H1 (cell line): Measurements from ENCODE around the gene PRSS16. TPM values are rescaled to one million over a fixed set of nuclear protein-coding genes. Genes with fewer than 3 reads are reported as not detected.

ENCODE experiments used
- CTCF ChIA-PET: fragments of 300-600 bp; sonication (Branson Sonifier 250); formaldehyde crosslinking; loops from one replicate; lab custom pipeline; 2021; ENCODE audit not compliant: partially characterized antibody; lab: Charles Lee
- POLR2A ChIA-PET: fragments of 300-600 bp; sonication (Branson Sonifier 250); formaldehyde crosslinking; loops from one replicate; lab custom pipeline; 2021; ENCODE audit warnings: inconsistent platforms; ENCODE audit not compliant: partially characterized antibody; lab: Charles Lee
- DNase-seq, 2 experiments: peaks; one replicate each; pipeline versions ENCODE4 v3.0.0 to v3.0.0-alpha.2; 2010 to 2022; ENCODE audit warnings: low spot score in 2 of 2, low read depth in 1 of 2, mixed read lengths in 1 of 2
- FAIRE-seq: peaks from 2 replicates; lab custom pipeline; 2011; peaks lifted over from hg19 to GRCh38; lab: Jason Lieb, UNC
- H2AFZ ChIP-seq: 2 replicates; pipeline ENCODE4 v1.8.1; 2012; ENCODE audit warnings: low read length, inconsistent platforms
- H2AK5ac ChIP-seq: 2 replicates; pipeline ENCODE4 v1.6.1; 2013; ENCODE audit warnings: low read depth, low read length
- H2BK120ac ChIP-seq: replicated peaks from 2 replicates; pipeline ENCODE3; 2013; ENCODE audit warnings: low read depth, low read length, inconsistent platforms
- H2BK12ac ChIP-seq: 2 replicates; pipeline ENCODE4 v1.6.1; 2013; ENCODE audit warnings: low read depth, low read length
- H2BK15ac ChIP-seq: 2 replicates; pipeline ENCODE4 v1.6.1; 2013; ENCODE audit warnings: low read length
- H2BK20ac ChIP-seq: 2 replicates; pipeline ENCODE4 v1.6.1; 2013; ENCODE audit warnings: low read length
- H2BK5ac ChIP-seq: 2 replicates; pipeline ENCODE4 v1.6.1; 2013; ENCODE audit warnings: low read depth, low read length
- H3K14ac ChIP-seq: 2 replicates; pipeline ENCODE4 v1.6.1; 2013; ENCODE audit warnings: inconsistent platforms; ENCODE audit not compliant: insufficient read length
- H3K18ac ChIP-seq: 2 replicates; pipeline ENCODE4 v1.6.1; 2013; ENCODE audit warnings: low read length; ENCODE audit errors: extremely low read depth
- H3K23ac ChIP-seq: 2 replicates; pipeline ENCODE4 v1.6.1; 2013; ENCODE audit warnings: inconsistent platforms; ENCODE audit not compliant: insufficient read length
- H3K23me2 ChIP-seq: 2 replicates; pipeline ENCODE4 v1.6.1; 2013; ENCODE audit warnings: low read depth, low read length
- H3K27ac ChIP-seq: 2 replicates; pipeline ENCODE4 v1.6.1; 2011; ENCODE audit warnings: low read depth, low read length, inconsistent platforms
- H3K27me3 ChIP-seq, 4 experiments: replicated peaks in 1 of 4; 1 replicate in 1 of 4; 2 replicates in 3 of 4; pipeline versions ENCODE4 v1.6.1 to v1.8.1; 2011 to 2013; ENCODE audit warnings: low read length in 3 of 4, mild to moderate bottlenecking in 3 of 4, inconsistent platforms in 2 of 4, mixed read lengths in 2 of 4, moderate library complexity in 1 of 4; ENCODE audit not compliant: control insufficient read depth in 3 of 4, insufficient read depth in 3 of 4; ENCODE audit errors: extremely low read depth in 1 of 4
- H3K36me3 ChIP-seq, 4 experiments: 2 replicates each; pipeline versions ENCODE4 v1.6.1 to v1.8.1; 2011 to 2013; ENCODE audit warnings: mild to moderate bottlenecking in 4 of 4, low read length in 3 of 4, moderate library complexity in 2 of 4, control low read depth in 1 of 4, inconsistent platforms in 1 of 4; ENCODE audit not compliant: insufficient read depth in 4 of 4, control insufficient read depth in 2 of 4
- H3K4ac ChIP-seq: replicated peaks from 2 replicates; pipeline ENCODE3; 2013; ENCODE audit warnings: low read length, low read depth, mixed read lengths, inconsistent platforms; ENCODE audit not compliant: insufficient read length
- H3K4me1 ChIP-seq, 4 experiments: replicated peaks in 1 of 4; 1 replicate in 1 of 4; 2 replicates in 3 of 4; pipeline versions ENCODE4 v1.6.1 to v1.8.1; 2011 to 2013; ENCODE audit warnings: low read length in 3 of 4, inconsistent platforms in 2 of 4, mixed read lengths in 1 of 4; ENCODE audit not compliant: insufficient read depth in 4 of 4, control insufficient read depth in 3 of 4
- H3K4me2 ChIP-seq, 2 experiments: 2 replicates each; pipeline versions ENCODE4 v1.6.1 to v1.8.1; 2011 to 2013; ENCODE audit warnings: low read depth in 2 of 2, low read length in 2 of 2, control low read depth in 1 of 2, inconsistent platforms in 1 of 2, mild to moderate bottlenecking in 1 of 2; ENCODE audit not compliant: insufficient read depth in 1 of 2
- H3K4me3 ChIP-seq, 4 experiments: fragments of 200-600, 300-600 bp in 1 of 4; sonication (generic), shearing (Covaris generic), sonication (Bioruptor Twin) in 1 of 4; 2 replicates each; pipeline versions ENCODE4 v1.5.1 to v1.8.1; 2011 to 2016; ENCODE audit warnings: low read length in 4 of 4, low read depth in 3 of 4, control low read depth in 2 of 4, inconsistent platforms in 2 of 4, mild to moderate bottlenecking in 2 of 4, mixed read lengths in 1 of 4, moderate library complexity in 1 of 4; ENCODE audit not compliant: insufficient read depth in 2 of 4; ENCODE audit errors: extremely low read depth in 1 of 4
- H3K56ac ChIP-seq: replicated peaks from 2 replicates; pipeline ENCODE3; 2013; ENCODE audit warnings: low read depth, mild to moderate bottlenecking, mixed read lengths, low read length, inconsistent platforms; ENCODE audit not compliant: insufficient read length
- H3K79me1 ChIP-seq: 2 replicates; pipeline ENCODE4 v1.6.1; 2013; ENCODE audit warnings: low read depth, low read length, control low read depth
- H3K79me2 ChIP-seq, 2 experiments: 2 replicates each; pipeline versions ENCODE4 v1.6.1 to v1.8.1; 2012 to 2013; ENCODE audit warnings: low read length in 2 of 2, mild to moderate bottlenecking in 2 of 2, inconsistent platforms in 1 of 2; ENCODE audit not compliant: insufficient read depth in 2 of 2, control insufficient read depth in 1 of 2
- H3K9ac ChIP-seq, 4 experiments: replicated peaks in 1 of 4; 1 replicate in 1 of 4; 2 replicates in 3 of 4; pipeline versions ENCODE4 v1.6.1 to v1.8.1; 2011 to 2013; ENCODE audit warnings: low read depth in 3 of 4, low read length in 3 of 4, control low read depth in 2 of 4, mild to moderate bottlenecking in 2 of 4, moderate library complexity in 2 of 4, inconsistent platforms in 1 of 4; ENCODE audit errors: extremely low read depth in 1 of 4
- H3K9me3 ChIP-seq, 2 experiments: 2 replicates each; pipeline versions ENCODE4 v1.6.1 to v1.8.1; 2012 to 2013; ENCODE audit warnings: mild to moderate bottlenecking in 2 of 2, moderate library complexity in 2 of 2, control low read depth in 1 of 2, inconsistent platforms in 1 of 2, low read depth in 1 of 2, low read length in 1 of 2, mixed read lengths in 1 of 2; ENCODE audit not compliant: insufficient read depth in 2 of 2
- H4K20me1 ChIP-seq, 2 experiments: replicated peaks in 1 of 2; 2 replicates each; pipeline versions ENCODE3 to v1.8.1; 2011 to 2013; ENCODE audit warnings: inconsistent platforms in 2 of 2, low read length in 2 of 2, mild to moderate bottlenecking in 1 of 2; ENCODE audit not compliant: insufficient read depth in 2 of 2, control insufficient read depth in 1 of 2
- H4K5ac ChIP-seq: 2 replicates; pipeline ENCODE4 v1.6.1; 2013; ENCODE audit warnings: low read length, low read depth, mixed read lengths, inconsistent platforms; ENCODE audit not compliant: insufficient read length
- H4K8ac ChIP-seq: 2 replicates; pipeline ENCODE4 v1.8.0; 2013; ENCODE audit warnings: mild to moderate bottlenecking, moderate library complexity, low read length, inconsistent platforms; ENCODE audit not compliant: insufficient read depth; ENCODE audit errors: extremely low read depth
- H4K91ac ChIP-seq: replicated peaks from 2 replicates; pipeline ENCODE3; 2013; ENCODE audit warnings: low read length, mixed read lengths, inconsistent platforms; ENCODE audit not compliant: insufficient read length
- ATF2 ChIP-seq: IDR thresholded peaks from 2 replicates; pipeline ENCODE4 v1.6.1; 2012; ENCODE audit warnings: low read length, inconsistent platforms
- CEBPB ChIP-seq: IDR thresholded peaks from 2 replicates; pipeline ENCODE4 v1.6.1; 2012; ENCODE audit warnings: low read depth, low read length
- HDAC2 ChIP-seq, 2 experiments: fragments of 300-600 bp in 1 of 2; sonication (generic) in 1 of 2; IDR thresholded peaks; 2 replicates each; pipeline ENCODE4 v1.6.1; 2011 to 2012; ENCODE audit warnings: low read depth in 2 of 2, low read length in 2 of 2, mild to moderate bottlenecking in 2 of 2, moderate library complexity in 2 of 2, borderline replicate concordance in 1 of 2, inconsistent platforms in 1 of 2
- JUN ChIP-seq: IDR thresholded peaks from 2 replicates; pipeline ENCODE4 v1.6.1; 2011; ENCODE audit warnings: low read depth, mild to moderate bottlenecking, improper control_type of control experiment, low read length
- KDM1A ChIP-seq: fragments of 200-600, 300-600 bp; sonication (generic); IDR thresholded peaks from 2 replicates; pipeline ENCODE4 v1.7.1; 2016; ENCODE audit warnings: mild to moderate bottlenecking, low read length, borderline replicate concordance
- SIN3A ChIP-seq, 2 experiments: IDR thresholded peaks in 1 of 2; conservative IDR thresholded peaks in 1 of 2; 2 replicates each; pipeline ENCODE4 v1.6.1; 2011 to 2012; ENCODE audit warnings: low read length in 2 of 2, improper control_type of control experiment in 1 of 2, low read depth in 1 of 2, mild to moderate bottlenecking in 1 of 2
- SP4 ChIP-seq: IDR thresholded peaks from 2 replicates; pipeline ENCODE4 v1.6.1; 2012; ENCODE audit warnings: low read length, inconsistent platforms
- TBP ChIP-seq: IDR thresholded peaks from 2 replicates; pipeline ENCODE4 v1.6.1; 2011; ENCODE audit warnings: low read depth, low read length, improper control_type of control experiment
- TEAD4 ChIP-seq: IDR thresholded peaks from 2 replicates; pipeline ENCODE4 v1.6.1; 2012; ENCODE audit warnings: low read depth, low read length, inconsistent platforms, mixed read lengths
- WGBS, 2 experiments: shearing (Covaris generic) in 1 of 2; methylation state at CpG; one replicate each; pipeline versions ENCODE4 v1.1.6 to v1.1.7; 2013 to 2015; ENCODE audit warnings: low lambda C conversion rate in 2 of 2, mixed read lengths in 2 of 2, inconsistent platforms in 1 of 2, low coverage in 1 of 2, missing lambda C conversion rate in 1 of 2; ENCODE audit not compliant: insufficient replicate concordance in 2 of 2, insufficient coverage in 1 of 2, insufficient read length in 1 of 2; ENCODE audit errors: extremely low coverage in 1 of 2, missing lambda C conversion rate in 1 of 2; 5-methylcytosine and 5-hydroxymethylcytosine counted together
- polyA plus RNA-seq, 7 experiments: library from polyadenylated mRNA; depleted of rRNA in 3 of 7; stranded (reverse) in 5 of 7; unstranded in 2 of 7; fragments of >200 nt in 5 of 7; fragments of 200-250 nt in 2 of 7; gene quantifications; 1 replicate in 5 of 7; 2 replicates in 1 of 7; 4 replicates in 1 of 7; pipeline versions ENCODE4 v1.2.1 to v1.2.3, GENCODE V29; 2011 to 2013; ENCODE audit warnings: missing spikeins in 2 of 7, mixed read lengths in 2 of 7
- total RNA-seq: library from RNA; stranded (reverse); fragmentation: NEBNext Ultra II Directional; extraction: Animal tissue kit (Norgen Biotek cat#: 25700); gene quantifications from 2 replicates; pipeline ENCODE4 v1.2.1, GENCODE V29; 2021

PRSS16 gene
- total and polyA plus RNA-seq, 2 of the 8 experiments (the other 6 are each of a cell fraction or from before 2014, with no cell fraction given): 20.2 to 38.9 TPM

GRCh38 chr6:27237089-27237803 lies 10.3 kb upstream of the PRSS16 start:
- ChIA-PET CTCF (interaction anchor here (0.6 to 2.6 kb wide), 9 partner anchors 10 to 76 kb away, joined by 3 to 8 read pairs (median 3); no protein-coding TSS in a partner anchor), POLR2A (interaction anchor here (1.0 to 4.2 kb wide), 6 partner anchors 14 to 634 kb away, joined by 4 to 15 read pairs (median 4); a partner anchor contains a TSS)
- Histone ChIP-seq H2BK120ac (no peak overlapping the region), H3K27ac (no peak overlapping the region), H3K27me3 (peaks cover 0 to 11% (median 7%) of the 10 kb centered on the region in 4 experiments; a peak in 5 of 7 replicates), H2BK12ac (no peak overlapping the region), H3K4me3 (peak overlapping the region; percentile 75 to 93 (median 90)), H3K79me2 (no peaks in the 10 kb centered on the region), H2BK5ac (no peak overlapping the region; the same call in 1 of the 2 replicates), H4K8ac (no peak overlapping the region), H3K79me1 (no peaks in the 10 kb centered on the region), H3K14ac (no peak overlapping the region), H3K9ac (no peak overlapping the region), H4K20me1 (no peaks in the 10 kb centered on the region), H3K4me1 (peaks cover 0 to 4% (median 0%) of the 10 kb centered on the region in 4 experiments; a peak in 1 of 7 replicates), H3K9me3 (no peaks in the 10 kb centered on the region), H2BK20ac (no peak overlapping the region), H3K23me2 (peaks cover 12% of the 10 kb centered on the region), H4K5ac (no peak overlapping the region), H2BK15ac (no peak overlapping the region), H3K4ac (no peak overlapping the region), H4K91ac (no peak overlapping the region), H3K36me3 (no peaks in the 10 kb centered on the region), H3K18ac (no peak overlapping the region), H2AFZ (peak overlapping the region; percentile 89), H3K23ac (no peak overlapping the region), H3K4me2 (peak overlapping the region; percentile 80 to 94), H2AK5ac (no peak overlapping the region), H3K56ac (no peak overlapping the region)
- peak; percentile 71 for FAIRE-seq
- peak in 1 of 2 experiments; percentile 87 for DNase-seq
- TF ChIP-seq SP4: 0 out of 2 replicates have a peak, but pooled peaks have one; percentile 33
- TF ChIP-seq CEBPB: peak; percentile 43; the same call in 1 of the 2 replicates
- peak; percentile 64; the same call in 1 of the 2 replicates for TF ChIP-seq KDM1A
- TF ChIP-seq SIN3A (conservative IDR thresholded peaks at IDR 0.05 in 1 of 2, IDR thresholded peaks at IDR 0.05 in 1 of 2; ENCODE audit: low read depth in 1 of 2, low read length in 2 of 2): no peak
- TF ChIP-seq HDAC2 (IDR thresholded peaks at IDR 0.05; ENCODE audit: borderline replicate concordance in 1 of 2, low read depth in 2 of 2, low read length in 2 of 2): 0 out of 4 replicates have a peak, but pooled peaks of 1 of the 2 experiments have one; percentile 16
- peak; percentile 99 for TF ChIP-seq TBP
- TF ChIP-seq ATF2: peak; percentile 75; the same call in 1 of the 2 replicates
- TF ChIP-seq TEAD4: 0 out of 2 replicates have a peak, but pooled peaks have one; percentile 20
- TF ChIP-seq JUN: no peak
- 15% methylated on average over 20 of the region's 20 CpGs; no CpG with 5 or more reads in 1 of the 2 experiments for WGBS, 2 experiments
